Smooth muscle cell (in vitro differentiated cells): ENCODE measurements around the gene KRTAP1-3. TPM values are rescaled to one million over a fixed set of nuclear protein-coding genes. Genes with fewer than 3 reads are reported as not detected.
"Not testable (repeated sequence)": the region's sequence is repeated elsewhere in the genome, so short reads cannot be mapped to it uniquely, and the experiment has no call there.

Experiments
- DNase-seq: peaks from one replicate; lab custom pipeline; 2025; ENCODE audit not compliant: unreplicated experiment; lab: John Stamatoyannopoulos, UW
- H2AFZ ChIP-seq: fragments of 200-600 bp; sonication (generic); 2 replicates; pipeline ENCODE4 v1.6.0; 2016; ENCODE audit warnings: antibody characterized with exemption, low read depth, mild to moderate bottlenecking
- H3F3A ChIP-seq: fragments of 200-600 bp; sonication (generic); 2 replicates; pipeline ENCODE4 v1.6.0; 2017; ENCODE audit warnings: antibody characterized with exemption, low read depth
- H3K27ac ChIP-seq: fragments of 200-600 bp; sonication (generic); 2 replicates; pipeline ENCODE4 v1.5.1; 2016; ENCODE audit warnings: low read depth, mild to moderate bottlenecking
- H3K27me3 ChIP-seq: fragments of 200-600 bp; sonication (generic); 2 replicates; pipeline ENCODE4 v1.6.1; 2016; ENCODE audit warnings: low read depth, mild to moderate bottlenecking
- H3K36me3 ChIP-seq: fragments of 200-600 bp; sonication (generic); 2 replicates; pipeline ENCODE4 v1.5.1; 2016; ENCODE audit warnings: low read depth
- H3K4me1 ChIP-seq: fragments of 200-600 bp; sonication (generic); 2 replicates; pipeline ENCODE4 v1.5.1; 2016; ENCODE audit warnings: low read depth
- H3K4me2 ChIP-seq: fragments of 200-600 bp; sonication (generic); 2 replicates; pipeline ENCODE4 v1.6.0; 2016; ENCODE audit warnings: mild to moderate bottlenecking
- H3K4me3 ChIP-seq: fragments of 200-600 bp; sonication (generic); 2 replicates; pipeline ENCODE4 v1.5.1; 2016; ENCODE audit warnings: mild to moderate bottlenecking
- H3K79me2 ChIP-seq: fragments of 200-600 bp; sonication (generic); 2 replicates; pipeline ENCODE4 v1.6.0; 2016; ENCODE audit warnings: low read depth, mild to moderate bottlenecking
- H3K9ac ChIP-seq: fragments of 200-600 bp; sonication (generic); 2 replicates; pipeline ENCODE4 v1.6.0; 2016; ENCODE audit warnings: low read depth
- H3K9me3 ChIP-seq: fragments of 200-600 bp; sonication (generic); replicated peaks from 2 replicates; pipeline ENCODE4 v1.5.1; 2016; ENCODE audit warnings: low read depth
- H4K20me1 ChIP-seq: fragments of 200-600 bp; sonication (generic); 2 replicates; pipeline ENCODE4 v1.6.0; 2016; ENCODE audit warnings: low read depth
- CTCF ChIP-seq: fragments of 200-600 bp; sonication (generic); IDR thresholded peaks from 2 replicates; pipeline ENCODE4 v1.5.1; 2017; ENCODE audit warnings: borderline replicate concordance, mild to moderate bottlenecking, antibody characterized with exemption; ENCODE audit not compliant: insufficient read depth, poor library complexity, severe bottlenecking
- WGBS: methylation state at CpG from one replicate; pipeline ENCODE4 v1.1.7; 2016; ENCODE audit warnings: low lambda C conversion rate; 5-methylcytosine and 5-hydroxymethylcytosine counted together
- polyA plus RNA-seq: library from polyadenylated mRNA; unstranded; fragments of >200 nt; fragmentation: Nextera tagmentation; extraction: Ambion mirVana; gene quantifications from 2 replicates; pipeline ENCODE4 v1.2.1, GENCODE V29; 2016
- total RNA-seq: library from RNA; depleted of rRNA; stranded (reverse); fragments of >200 nt; gene quantifications from 2 replicates; pipeline ENCODE4 v1.2.3, GENCODE V29; 2014

Gene KRTAP1-3
- total and polyA plus RNA-seq, 2 experiments from 2014 or later, result not detected

- H3K9ac ChIP-seq, result peak overlapping the region; percentile 61
- WGBS, result 72% methylated on average over 1 of the region's 1 CpG
- H4K20me1 ChIP-seq, result no peaks in the 10 kb centered on the region
- no peak overlapping the region for H3K4me2 ChIP-seq
- peaks cover 6% of the 10 kb centered on the region for H3K4me1 ChIP-seq
- H3F3A ChIP-seq, result peaks cover 3% of the 10 kb centered on the region
- TF ChIP-seq CTCF, result no peak
- H3K79me2 ChIP-seq, result no peaks in the 10 kb centered on the region
- no peak overlapping the region for H3K4me3 ChIP-seq
- no peaks in the 10 kb centered on the region for H3K9me3 ChIP-seq
- no peaks in the 10 kb centered on the region for H3K36me3 ChIP-seq
- no peak for DNase-seq
- no peak overlapping the region for H2AFZ ChIP-seq
- no peaks in the 10 kb centered on the region for H3K27me3 ChIP-seq
- H3K27ac ChIP-seq, result peak overlapping the region; percentile 89
These were observed 27.3 kb upstream of the KRTAP1-3 start for GRCh38 chr17:41061964-41062363.

GRCh38 chr17:41060052-41060604 is 25.5 kb upstream of the KRTAP1-3 start, which contains the start of gene KRTAP2-3:
Gene KRTAP2-3, minus strand, starts transcription at chr17:41060114. Its CDS starts 64 bp downstream, at chr17:41060050.
- no peak within 1 kb of the TSS for H3K4me3 ChIP-seq
- H3F3A ChIP-seq, result peaks cover 3% of the 10 kb centered on the region
- H3K27ac ChIP-seq, result peak within 1 kb of the TSS; percentile 89
- H4K20me1 ChIP-seq, result no peaks in the 10 kb centered on the region
- no peak within 1 kb of the TSS for H2AFZ ChIP-seq
- H3K9me3 ChIP-seq, result no peaks in the 10 kb centered on the region
- 30% methylated on average over 6 of the region's 6 CpGs for WGBS
- H3K4me1 ChIP-seq, result peaks cover 6% of the 10 kb centered on the region
- no peak for DNase-seq
- H3K9ac ChIP-seq, result peak within 1 kb of the TSS; percentile 61
- no peaks in the 10 kb centered on the region for H3K27me3 ChIP-seq
- peak within 1 kb of the TSS; percentile 60 for H3K4me2 ChIP-seq
- H3K79me2 ChIP-seq, result no peaks in the 10 kb centered on the region
- no peak for TF ChIP-seq CTCF
- no peaks in the 10 kb centered on the region for H3K36me3 ChIP-seq

- peak overlapping the region; percentile 60 for H3K4me2 ChIP-seq
- H4K20me1 ChIP-seq, result not testable (repeated sequence)
These were observed 24.8 kb upstream of the KRTAP1-3 start for GRCh38 chr17:41059276-41060051.

GRCh38 chr17:41058741-41059140 is 24.1 kb upstream of the KRTAP1-3 start:
- H3K9ac ChIP-seq, result no peak overlapping the region
- peak overlapping the region; percentile 60 for H3K4me2 ChIP-seq
- no peak for TF ChIP-seq CTCF

More at GRCh38 chr17:41059276-41060051, 24.8 kb upstream of the KRTAP1-3 start:
- H3K27ac ChIP-seq, result peak overlapping the region; percentile 89
- WGBS, result 53% methylated on average over 11 of the region's 31 CpGs
- H3K79me2 ChIP-seq, H3K36me3 ChIP-seq, H3K4me1 ChIP-seq, H2AFZ ChIP-seq, H3K9me3 ChIP-seq, DNase-seq, H3K27me3 ChIP-seq, H3K9ac ChIP-seq, H3F3A ChIP-seq, H3K4me3 ChIP-seq: not testable (repeated sequence)

More at GRCh38 chr17:41058741-41059140, 24.1 kb upstream of the KRTAP1-3 start:
- H3K4me1 ChIP-seq, result peaks cover 6% of the 10 kb centered on the region
- DNase-seq, result no peak
- 96% methylated on average over 5 of the region's 5 CpGs for WGBS
- no peaks in the 10 kb centered on the region for H3K27me3 ChIP-seq
- H2AFZ ChIP-seq, result no peak overlapping the region
- H3K9me3 ChIP-seq, result no peaks in the 10 kb centered on the region
- H3K27ac ChIP-seq, result peak overlapping the region; percentile 63
- no peaks in the 10 kb centered on the region for H3K36me3 ChIP-seq
- peaks cover 3% of the 10 kb centered on the region for H3F3A ChIP-seq
- no peaks in the 10 kb centered on the region for H4K20me1 ChIP-seq
- no peak overlapping the region for H3K4me3 ChIP-seq
- H3K79me2 ChIP-seq, result no peaks in the 10 kb centered on the region
